GM19372 (cell line): ENCODE data around the gene SUSD6.
"Not testable (repeated sequence)": the region's sequence is repeated elsewhere in the genome, so short reads cannot be mapped to it uniquely, and the experiment has no call there.

Experiments
- ATAC-seq: cut with Tn5 transposase; IDR thresholded peaks from one replicate; pipeline ENCODE4 v1.9.1; 2021; ENCODE audit warnings: mild to moderate bottlenecking, low read depth, moderate library complexity; ENCODE audit not compliant: unreplicated experiment

SUSD6 gene

GRCh38 chr14:69587389-69587788, 24.0 kb upstream of the SUSD6 start:
- ATAC-seq, result no peak

- no peak for ATAC-seq
These were observed 20.1 kb upstream of the SUSD6 start for GRCh38 chr14:69591317-69591716.

- ATAC-seq, result no peak
These were observed 18.2 kb upstream of the SUSD6 start for GRCh38 chr14:69593018-69593677.

GRCh38 chr14:69594846-69595245, 16.6 kb upstream of the SUSD6 start:
- no peak for ATAC-seq

GRCh38 chr14:69595336-69595735, 16.1 kb upstream of the SUSD6 start:
- no peak for ATAC-seq

GRCh38 chr14:69599431-69599830, 12.0 kb upstream of the SUSD6 start:
- ATAC-seq, result not testable (repeated sequence)

- no peak for ATAC-seq
These were observed 11.0 kb upstream of the SUSD6 start for GRCh38 chr14:69600304-69600891.

- ATAC-seq, result no peak
These were observed 5.7 kb upstream of the SUSD6 start for GRCh38 chr14:69605738-69606137.

- no peak for ATAC-seq
These were observed 4.9 kb upstream of the SUSD6 start for GRCh38 chr14:69606258-69607184.

GRCh38 chr14:69610020-69610873, 1.1 kb upstream of the SUSD6 start:
- no peak for ATAC-seq

- ATAC-seq, result no peak
These were observed 573 bp upstream of the SUSD6 start for GRCh38 chr14:69610874-69611171.

GRCh38 chr14:69612014-69612782, 802 bp downstream of the SUSD6 start:
- peak; percentile 6 for ATAC-seq

GRCh38 chr14:69612783-69613130, 1.4 kb downstream of the SUSD6 start:
- ATAC-seq, result no peak

- ATAC-seq, result no peak
These were observed 2.1 kb downstream of the SUSD6 start for GRCh38 chr14:69613312-69614073.

GRCh38 chr14:69614592-69614991, 3.2 kb downstream of the SUSD6 start:
- ATAC-seq, result no peak

GRCh38 chr14:69615121-69615495, 3.7 kb downstream of the SUSD6 start:
- ATAC-seq, result no peak

- peak; percentile 44 for ATAC-seq
These were observed 4.4 kb downstream of the SUSD6 start for GRCh38 chr14:69615496-69616407.

- ATAC-seq, result no peak
These were observed 5.0 kb downstream of the SUSD6 start for GRCh38 chr14:69616408-69616773.
